ENCODE data around the gene LMO1. TPM values are rescaled to one million over a fixed set of nuclear protein-coding genes. Genes with fewer than 3 reads are reported as not detected.

LMO1 gene
- total and polyA plus RNA-seq, 2 of the 8 experiments (the other 6 are each of a cell fraction or from before 2014, with no cell fraction given): 0.17 TPM; not detected in 1

DNA sequence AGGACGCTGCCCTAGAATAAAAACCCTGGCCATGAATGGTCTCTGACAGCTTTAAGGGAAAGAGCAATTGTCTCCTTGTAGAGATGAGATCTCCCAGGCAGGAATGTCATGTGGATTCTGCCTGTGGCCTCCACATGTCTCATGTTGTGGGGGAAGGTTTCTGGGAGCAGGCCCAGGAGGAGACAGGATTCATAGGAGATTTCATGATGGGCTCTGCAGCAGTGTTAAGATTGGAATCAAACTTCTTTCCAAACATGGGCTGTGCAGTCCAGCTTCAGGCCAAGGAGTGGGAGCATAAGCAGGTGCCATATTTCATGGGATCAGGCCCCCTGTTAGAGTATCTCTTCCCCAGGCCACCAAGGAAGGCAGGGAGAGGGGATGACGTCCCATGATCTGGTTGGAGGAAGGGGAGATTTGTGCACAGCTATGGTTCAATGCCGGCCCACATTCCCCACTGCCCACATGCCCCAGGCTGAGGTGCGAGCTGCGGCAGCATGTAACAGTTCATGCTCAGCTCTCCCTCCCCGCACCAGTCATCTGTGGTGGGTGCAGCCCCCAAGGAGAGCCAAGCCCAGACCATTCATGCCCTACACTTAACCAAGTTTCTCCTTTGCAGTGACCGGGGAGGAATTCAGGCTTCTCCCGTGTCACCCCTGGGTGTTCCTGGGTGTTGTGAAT, 42.5 kb downstream of the LMO1 start:
- no peak overlapping the region for H3K4ac ChIP-seq (replicated peaks; ENCODE audit: insufficient read length, low read depth, low read length)
- POLR2A ChIA-PET (ENCODE audit: partially characterized antibody): no interaction called here

More for the DNA sequence above, 42.5 kb downstream of the LMO1 start:
- no peaks in the 10 kb centered on the region for H4K20me1 ChIP-seq (replicated peaks in 1 of 2; ENCODE audit: control insufficient read depth in 1 of 2, insufficient read depth in 2 of 2, low read length in 2 of 2)
- no peak overlapping the region for H2BK15ac ChIP-seq (ENCODE audit: low read length)
- H2AFZ ChIP-seq (ENCODE audit: low read length): no peak overlapping the region
- H4K5ac ChIP-seq (ENCODE audit: insufficient read length, low read depth, low read length): no peak overlapping the region
- no peaks in the 10 kb centered on the region for H3K79me1 ChIP-seq (ENCODE audit: low read depth, low read length)
- no peaks in the 10 kb centered on the region for H3K23me2 ChIP-seq (ENCODE audit: low read depth, low read length)
- H3K4me2 ChIP-seq (ENCODE audit: insufficient read depth in 1 of 2, low read depth in 2 of 2, low read length in 2 of 2): no peak overlapping the region
- TF ChIP-seq CREB1 (IDR thresholded peaks at IDR 0.05) (no peak), TCF12 (IDR thresholded peaks at IDR 0.05; ENCODE audit: low read depth, low read length) (no peak), NANOG (IDR thresholded peaks at IDR 0.05; ENCODE audit: insufficient read depth, low read depth, low read length, poor library complexity, severe bottlenecking) (no peak), ATF2 (IDR thresholded peaks at IDR 0.05; ENCODE audit: low read length) (no peak), TBP (IDR thresholded peaks at IDR 0.05; ENCODE audit: low read depth, low read length) (no peak), CBX5 (IDR thresholded peaks at IDR 0.05; ENCODE audit: low read depth, low read length) (no peak)
- H3K9ac ChIP-seq (replicated peaks in 1 of 4; ENCODE audit: extremely low read depth in 1 of 4, low read depth in 3 of 4, low read length in 3 of 4): no peak overlapping the region
- H2BK20ac ChIP-seq (ENCODE audit: low read length): no peak overlapping the region
- no peaks in the 10 kb centered on the region for H3K79me2 ChIP-seq (ENCODE audit: control insufficient read depth in 1 of 2, insufficient read depth in 2 of 2, low read length in 2 of 2)
- H2BK12ac ChIP-seq (ENCODE audit: low read depth, low read length): no peak overlapping the region
- no peak overlapping the region for H3K23ac ChIP-seq (ENCODE audit: insufficient read length)
- H3K4me1 ChIP-seq (replicated peaks in 1 of 4; ENCODE audit: control insufficient read depth in 3 of 4, insufficient read depth in 4 of 4, low read length in 3 of 4): peaks cover 0 to 6% (median 2%) of the 10 kb centered on the region in 4 experiments; a peak in 4 of 7 replicates
- no peak overlapping the region for H4K91ac ChIP-seq (replicated peaks; ENCODE audit: insufficient read length, low read length)
- H3K56ac ChIP-seq (replicated peaks; ENCODE audit: insufficient read length, low read depth, low read length): no peak overlapping the region
- no peaks in the 10 kb centered on the region for H3K9me3 ChIP-seq (ENCODE audit: insufficient read depth in 2 of 2, low read depth in 1 of 2, low read length in 1 of 2)
- no peak overlapping the region for H4K8ac ChIP-seq (ENCODE audit: extremely low read depth, insufficient read depth, low read length)
- no peak overlapping the region for H2BK120ac ChIP-seq (replicated peaks; ENCODE audit: low read depth, low read length)
- H3K18ac ChIP-seq (ENCODE audit: extremely low read depth, low read length): no peak overlapping the region
- CTCF ChIA-PET (ENCODE audit: partially characterized antibody): interaction anchor here (0.6 to 21.8 kb wide), 20 partner anchors 9 to 346 kb away, joined by 3 to 342 read pairs (median 8); partner anchors contain the start of genes LMO1 and RIC3
- no peak overlapping the region for H3K4me3 ChIP-seq (ENCODE audit: extremely low read depth in 1 of 4, insufficient read depth in 2 of 4, low read depth in 3 of 4, low read length in 4 of 4)
- H3K27me3 ChIP-seq (replicated peaks in 1 of 4; ENCODE audit: control insufficient read depth in 3 of 4, extremely low read depth in 1 of 4, insufficient read depth in 3 of 4, low read length in 3 of 4): no peaks in the 10 kb centered on the region; a peak in 1 of 7 replicates
- DNase-seq (ENCODE audit: low read depth in 1 of 2, low spot score in 2 of 2) (no peak), FAIRE-seq (no peak)
- H3K36me3 ChIP-seq (ENCODE audit: control insufficient read depth in 2 of 4, insufficient read depth in 4 of 4, low read length in 3 of 4): no peaks in the 10 kb centered on the region
- H2AK5ac ChIP-seq (ENCODE audit: low read depth, low read length): no peak overlapping the region
- H3K27ac ChIP-seq (ENCODE audit: low read depth, low read length): no peak overlapping the region
- H3K14ac ChIP-seq (ENCODE audit: insufficient read length): no peak overlapping the region
- no peak overlapping the region for H2BK5ac ChIP-seq (ENCODE audit: low read depth, low read length)
- WGBS, 2 experiments (ENCODE audit: extremely low coverage in 1 of 2, insufficient coverage in 1 of 2, insufficient read length in 1 of 2, insufficient replicate concordance in 2 of 2, low coverage in 1 of 2, low lambda C conversion rate in 2 of 2, missing lambda C conversion rate in 1 of 2): 91% methylated on average over 8 of the region's 8 CpGs; no CpG with 5 or more reads in 1 of the 2 experiments
